ENCODE results near the gene PKP1. TPM values are rescaled to one million over a fixed set of nuclear protein-coding genes. Genes with fewer than 3 reads are reported as not detected.

PKP1 gene
- total RNA-seq, 1 experiment from 2014 or later = 0.30 TPM

- intact Hi-C loops (cut with micrococcal nuclease) = no loop called here
- CTCF ChIA-PET = interaction anchor here (0.6 to 1.9 kb wide), 8 partner anchors 9 to 851 kb away, joined by 3 to 12 read pairs (median 4); no protein-coding TSS in a partner anchor
- H3K27me3 Mint-ChIP-seq (ENCODE audit: insufficient read depth, unreplicated experiment) = no peaks in the 10 kb centered on the region
These were observed 39.6 kb downstream of the PKP1 start for GRCh38 chr1:201322653-201323510.

GRCh38 chr1:201324306-201324705, 41.0 kb downstream of the PKP1 start:
- BruUV-seq (replicated peaks) = no TSS peak
- H3K27ac Mint-ChIP-seq (ENCODE audit: low read depth, unreplicated experiment) = no peak overlapping the region
- no peak for DNase-seq (ENCODE audit: unreplicated experiment)
- H3K9me3 Mint-ChIP-seq (ENCODE audit: unreplicated experiment) = no peaks in the 10 kb centered on the region
- no peak overlapping the region for H3K4me3 Mint-ChIP-seq (ENCODE audit: unreplicated experiment)
- H3K27me3 Mint-ChIP-seq (ENCODE audit: insufficient read depth, unreplicated experiment) = no peaks in the 10 kb centered on the region
- ChIA-PET POLR2A (interaction anchor here (1.2 to 1.8 kb wide), 2 partner anchors 12 to 21 kb away, joined by 4 to 5 read pairs; no protein-coding TSS in a partner anchor), CTCF (interaction anchor here (0.6 to 1.9 kb wide), 7 partner anchors 10 to 235 kb away, joined by 3 to 12 read pairs (median 3); no protein-coding TSS in a partner anchor)
- TF ChIP-seq CTCF (IDR thresholded peaks at IDR 0.05; ENCODE audit: unreplicated experiment) = no peak
- intact Hi-C loops (cut with micrococcal nuclease) = no loop called here
- H3K4me1 Mint-ChIP-seq (ENCODE audit: insufficient read depth, unreplicated experiment) = peaks cover 11% of the 10 kb centered on the region
- H3K36me3 Mint-ChIP-seq (ENCODE audit: insufficient read depth, unreplicated experiment) = no peaks in the 10 kb centered on the region

More at GRCh38 chr1:201322653-201323510, 39.6 kb downstream of the PKP1 start:
- Mint-ChIP-seq H3K36me3 (ENCODE audit: insufficient read depth, unreplicated experiment) (no peaks in the 10 kb centered on the region), H3K4me3 (ENCODE audit: unreplicated experiment) (no peak overlapping the region), H3K9me3 (ENCODE audit: unreplicated experiment) (no peaks in the 10 kb centered on the region), H3K4me1 (ENCODE audit: insufficient read depth, unreplicated experiment) (peaks cover 21% of the 10 kb centered on the region), H3K27ac (ENCODE audit: low read depth, unreplicated experiment) (no peak overlapping the region)
- POLR2A ChIA-PET = interaction anchor here (0.7 to 2.3 kb wide), 5 partner anchors 8 to 31 kb away, joined by 3 to 7 read pairs (median 4); no protein-coding TSS in a partner anchor
- BruUV-seq (replicated peaks) = no TSS peak
- TF ChIP-seq CTCF (IDR thresholded peaks at IDR 0.05; ENCODE audit: unreplicated experiment) = no peak
- no peak for DNase-seq (ENCODE audit: unreplicated experiment)

GRCh38 chr1:201324821-201325677, 41.7 kb downstream of the PKP1 start:
- no peaks in the 10 kb centered on the region for H3K27me3 Mint-ChIP-seq (ENCODE audit: insufficient read depth, unreplicated experiment)
- TF ChIP-seq CTCF (IDR thresholded peaks at IDR 0.05; ENCODE audit: unreplicated experiment) = no peak
- POLR2A ChIA-PET = interaction anchor here (1.1 to 1.8 kb wide), 2 partner anchors 10 to 13 kb away, joined by 5 to 6 read pairs; no protein-coding TSS in a partner anchor
- no peaks in the 10 kb centered on the region for H3K36me3 Mint-ChIP-seq (ENCODE audit: insufficient read depth, unreplicated experiment)
- no peaks in the 10 kb centered on the region for H3K9me3 Mint-ChIP-seq (ENCODE audit: unreplicated experiment)
- no TSS peak for BruUV-seq (replicated peaks)
- no peak overlapping the region for H3K4me3 Mint-ChIP-seq (ENCODE audit: unreplicated experiment)
- CTCF ChIA-PET = interaction anchor here (0.6 to 6.1 kb wide), 9 partner anchors 12 to 132 kb away, joined by 3 to 75 read pairs (median 4); no protein-coding TSS in a partner anchor
- peaks cover 11% of the 10 kb centered on the region for H3K4me1 Mint-ChIP-seq (ENCODE audit: insufficient read depth, unreplicated experiment)
- intact Hi-C loops (cut with micrococcal nuclease) = no loop called here
- no peak for DNase-seq (ENCODE audit: unreplicated experiment)
- H3K27ac Mint-ChIP-seq (ENCODE audit: low read depth, unreplicated experiment) = no peak overlapping the region

Data from MCF 10A (cell line).